Small intestine (tissue), 7 donors: ENCODE results near the gene SUFU. TPM values are rescaled to one million over a fixed set of nuclear protein-coding genes. Genes with fewer than 3 reads are reported as not detected.
A peak's percentile ranks its signal among the peaks of the same experiment; 100 is the strongest.

Experiments
- DNase-seq, 2 donors: peaks; one replicate each; pipeline versions ENCODE4 v3.0.0 to v3.0.0-alpha.2; 2013
- FAIRE-seq: peaks from 2 replicates; lab custom pipeline; 2012; peaks lifted over from hg19 to GRCh38; lab: Jason Lieb, UNC
- H3K27ac ChIP-seq, 3 donors: one replicate each; pipeline ENCODE4 v1.5.1; 2013; ENCODE audit warnings: low read length in 2 of 3, mild to moderate bottlenecking in 2 of 3, control low read depth in 1 of 3, inconsistent platforms in 1 of 3, low read depth in 1 of 3, moderate library complexity in 1 of 3
- H3K27me3 ChIP-seq, 3 donors: one replicate each; pipeline ENCODE4 v1.6.1; 2013; ENCODE audit warnings: low read length in 3 of 3, inconsistent platforms in 1 of 3; ENCODE audit not compliant: control insufficient read depth in 3 of 3, insufficient read depth in 3 of 3
- H3K36me3 ChIP-seq, 3 donors: one replicate each; pipeline ENCODE4 v1.6.1; 2013; ENCODE audit warnings: low read length in 3 of 3, inconsistent platforms in 1 of 3, low read depth in 1 of 3, mild to moderate bottlenecking in 1 of 3, moderate library complexity in 1 of 3; ENCODE audit not compliant: control insufficient read depth in 3 of 3, insufficient read depth in 2 of 3
- H3K4me1 ChIP-seq, 3 donors: one replicate each; pipeline ENCODE4 v1.6.1; 2013; ENCODE audit warnings: low read length in 2 of 3, inconsistent platforms in 1 of 3, low read depth in 1 of 3, mild to moderate bottlenecking in 1 of 3, moderate library complexity in 1 of 3; ENCODE audit not compliant: control insufficient read depth in 3 of 3, insufficient read depth in 2 of 3
- H3K4me3 ChIP-seq, 3 donors: one replicate each; pipeline ENCODE4 v1.5.1; 2013; ENCODE audit warnings: low read length in 3 of 3, control low read depth in 1 of 3, inconsistent platforms in 1 of 3, low read depth in 1 of 3, mild to moderate bottlenecking in 1 of 3, moderate library complexity in 1 of 3
- H3K9me3 ChIP-seq, 2 donors: one replicate each; pipeline ENCODE4 v1.6.1; 2013; ENCODE audit warnings: low read depth in 1 of 2, low read length in 1 of 2; ENCODE audit not compliant: control insufficient read depth in 2 of 2, insufficient read depth in 1 of 2
- WGBS, 3 donors: extraction: QIAGEN DNeasy Blood & Tissue Kit; methylation state at CpG; one replicate each; pipeline ENCODE4 v1.1.7; 2013; 5-methylcytosine and 5-hydroxymethylcytosine counted together
- polyA plus RNA-seq, 4 donors: library from polyadenylated mRNA; stranded (reverse) in 3 of 4; unstranded in 1 of 4; fragments of 200-250 nt in 3 of 4; fragments of 120-200 nt in 1 of 4; gene quantifications; one replicate each; pipeline versions ENCODE4 v1.2.1 to v1.2.3, GENCODE V29; 2013
- donor health status: healthy with polysubstance abuse.
- donor health status: control.
- donor health status: control.
- donor health status: Bipolar disorder and iron deficiency.
- donor health status: healthy.

SUFU gene
- polyA plus RNA-seq, 4 donors, result 2.2 to 15.0 (median 4.0) TPM

DNA sequence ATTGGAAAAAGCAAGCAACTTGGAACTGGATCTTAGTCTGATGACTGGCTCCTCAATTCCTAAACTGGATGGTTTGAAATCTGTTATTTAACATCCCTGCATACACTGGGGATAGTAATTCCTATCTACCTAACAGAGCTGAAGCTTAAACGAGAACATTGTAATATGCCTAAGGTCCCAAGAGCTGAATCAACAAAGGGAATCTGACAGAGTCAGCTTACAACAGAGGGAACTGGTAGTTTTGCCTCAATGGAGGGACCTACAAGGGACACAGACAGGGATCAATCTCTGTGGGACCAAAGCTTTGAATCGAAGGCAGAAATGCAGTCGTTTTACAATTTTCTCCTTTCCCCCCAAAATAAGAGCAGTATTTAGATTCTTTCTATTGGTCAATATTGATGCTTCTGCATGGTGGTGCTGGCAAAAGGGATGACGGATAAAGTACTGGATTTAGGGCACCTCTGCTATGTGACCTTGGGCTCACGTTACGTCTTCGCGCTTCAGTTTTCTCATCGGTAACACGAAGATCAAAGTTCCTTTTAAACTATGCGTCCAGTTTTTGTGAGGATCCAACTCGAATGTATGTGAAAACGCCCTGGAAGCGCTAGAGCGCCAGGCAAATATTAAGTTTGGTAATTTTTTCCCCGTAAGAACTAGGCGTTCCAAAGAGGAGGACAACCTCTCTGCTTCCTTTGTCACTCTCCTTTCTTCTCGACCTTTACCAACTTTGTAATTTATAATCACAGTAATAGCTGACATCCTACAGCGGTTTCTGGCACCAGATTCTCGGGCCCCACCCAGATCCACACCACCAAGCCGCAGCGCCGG, 2.4 kb upstream of the SUFU start:
- H3K36me3 ChIP-seq, result peaks cover 0 to 8% (median 0%) of the 10 kb centered on the region in 3 donors
- no peaks in the 10 kb centered on the region for H3K9me3 ChIP-seq
- peaks cover 0 to 26% (median 0%) of the 10 kb centered on the region in 3 donors for H3K4me1 ChIP-seq
- DNase-seq, result no peak
- peak overlapping the region; percentile 17 to 100 (median 57) for H3K4me3 ChIP-seq
- H3K27me3 ChIP-seq, result no peaks in the 10 kb centered on the region
- peak overlapping the region; percentile 57 to 73 (median 69) for H3K27ac ChIP-seq
- WGBS, 3 donors, result 1 to 2% (median 2%) methylated on average over 23 of the region's 23 CpGs
- no peak for FAIRE-seq

DNA sequence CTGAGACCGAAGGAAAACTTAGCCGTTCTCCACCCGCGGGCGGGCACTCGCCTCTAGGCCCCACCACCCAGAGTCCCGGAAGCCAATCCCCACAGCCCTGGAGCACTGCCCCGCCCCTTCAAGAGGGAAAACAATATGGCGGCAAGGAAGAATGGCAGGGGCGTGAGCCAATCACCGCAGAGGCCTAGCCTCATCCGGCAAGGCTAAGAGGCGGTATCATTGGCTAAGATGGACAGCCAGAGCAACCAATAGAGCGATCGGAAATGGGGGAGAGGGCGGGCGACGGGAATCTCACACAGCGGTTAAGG, 1.8 kb upstream of the SUFU start:
- peaks cover 0 to 29% (median 0%) of the 10 kb centered on the region in 3 donors for H3K4me1 ChIP-seq
- H3K36me3 ChIP-seq, result peaks cover 0 to 12% (median 0%) of the 10 kb centered on the region in 3 donors
- DNase-seq (peak; percentile 99 to 100), FAIRE-seq (peak; percentile 30)
- WGBS, 3 donors, result 0% methylated on average over 19 of the region's 19 CpGs
- no peaks in the 10 kb centered on the region for H3K27me3 ChIP-seq
- peak overlapping the region; percentile 73 to 100 (median 82) for H3K4me3 ChIP-seq
- peak overlapping the region; percentile 77 to 92 (median 92) for H3K27ac ChIP-seq
- H3K9me3 ChIP-seq, result no peaks in the 10 kb centered on the region

GRCh38 chr10:102502337-102503151, 1.2 kb upstream of the SUFU start, which contains the start of gene ACTR1A:
TSS of gene ACTR1A (minus strand) at chr10:102502712. CDS start at chr10:102502647, 65 bp downstream.
- peaks cover 0 to 12% (median 0%) of the 10 kb centered on the region in 3 donors for H3K36me3 ChIP-seq
- peak within 1 kb of the TSS; percentile 73 to 100 (median 82) for H3K4me3 ChIP-seq
- no peak for FAIRE-seq
- WGBS, 3 donors, result 0% methylated on average over 41 to 42 of the region's 42 CpGs
- DNase-seq, result peak; percentile 99 to 100
- peak within 1 kb of the TSS; percentile 77 to 92 (median 92) for H3K27ac ChIP-seq
- H3K27me3 ChIP-seq, result no peaks in the 10 kb centered on the region
- H3K4me1 ChIP-seq, result peaks cover 0 to 29% (median 0%) of the 10 kb centered on the region in 3 donors
- no peaks in the 10 kb centered on the region for H3K9me3 ChIP-seq

DNA sequence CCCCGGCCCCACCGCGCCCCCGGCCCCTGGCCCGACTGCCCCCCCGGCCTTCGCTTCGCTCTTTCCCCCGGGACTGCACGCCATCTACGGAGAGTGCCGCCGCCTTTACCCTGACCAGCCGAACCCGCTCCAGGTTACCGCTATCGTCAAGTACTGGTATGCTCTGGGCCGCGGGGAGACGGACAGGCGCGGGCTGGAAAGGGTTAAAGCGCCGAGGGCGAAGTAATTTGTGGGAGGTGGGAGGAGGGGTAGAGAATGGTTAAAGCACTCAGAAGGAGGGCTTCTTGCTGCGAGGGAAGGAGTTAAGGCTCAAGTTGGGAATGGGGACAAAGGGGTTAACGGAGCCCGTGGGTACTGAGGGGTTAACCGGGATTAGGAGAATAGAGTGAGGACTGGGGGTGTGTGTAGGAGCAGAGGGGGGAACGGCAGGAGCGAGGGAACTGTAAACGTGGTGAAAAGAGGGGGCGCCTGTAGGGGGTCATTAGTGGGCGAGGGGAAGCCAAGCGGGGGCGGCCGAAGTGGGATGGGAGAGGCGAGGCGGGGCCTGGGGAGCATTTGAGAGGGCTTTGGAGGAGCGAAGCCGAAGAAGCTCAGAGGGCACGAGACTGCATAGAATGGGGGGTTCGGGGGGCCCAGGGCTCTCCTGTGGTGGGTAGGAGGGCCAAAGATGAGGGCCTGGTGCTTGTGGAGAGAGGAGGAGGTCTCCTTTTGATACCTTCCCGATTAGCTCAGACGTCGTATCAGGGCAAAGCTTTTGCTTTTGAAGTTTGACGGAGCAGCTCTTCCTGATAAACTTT, 605 bp downstream of the SUFU start:
- 1% methylated on average over 43 to 47 of the region's 47 CpGs for WGBS, 3 donors
- peaks cover 0 to 29% (median 0%) of the 10 kb centered on the region in 3 donors for H3K4me1 ChIP-seq
- no peak for FAIRE-seq

DNA sequence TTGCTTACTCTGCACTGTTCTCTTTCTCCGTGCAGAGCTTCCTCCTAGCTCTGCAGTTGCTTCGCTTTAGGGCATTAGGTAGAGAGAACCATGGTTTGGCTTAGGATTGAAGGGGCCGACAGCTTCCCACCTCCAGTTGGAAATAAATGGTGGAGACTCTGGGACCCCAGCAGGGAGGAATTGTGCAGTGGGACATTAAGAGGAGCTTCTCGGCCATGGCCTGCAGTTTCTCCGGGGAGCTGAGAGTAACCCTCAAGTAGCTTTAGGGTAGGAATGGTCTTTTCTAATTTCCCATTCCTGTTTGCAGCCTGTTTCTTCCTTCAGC, 1.2 kb downstream of the SUFU start:
- Histone ChIP-seq H3K36me3 (peaks cover 2 to 31% (median 3%) of the 10 kb centered on the region in 3 donors), H3K4me3 (peak overlapping the region; percentile 84 to 99 (median 96)), H3K27me3 (no peaks in the 10 kb centered on the region), H3K27ac (peak overlapping the region; percentile 36 to 84 (median 75)), H3K4me1 (peaks cover 0 to 29% (median 0%) of the 10 kb centered on the region in 3 donors), H3K9me3 (no peaks in the 10 kb centered on the region)
- DNase-seq, result no peak
- FAIRE-seq, result no peak
- WGBS, 3 donors, result 18 to 25% (median 18%) methylated on average over 5 of the region's 5 CpGs

More for the DNA sequence above, 605 bp downstream of the SUFU start:
- Histone ChIP-seq H3K4me3 (peak overlapping the region; percentile 84 to 99 (median 96)), H3K27ac (peak overlapping the region; percentile 36 to 84 (median 75)), H3K36me3 (peaks cover 0 to 26% (median 3%) of the 10 kb centered on the region in 3 donors), H3K27me3 (no peaks in the 10 kb centered on the region), H3K9me3 (no peaks in the 10 kb centered on the region)
- DNase-seq, result peak; percentile 61 to 68

- no peaks in the 10 kb centered on the region for H3K27me3 ChIP-seq
- 83 to 93% (median 88%) methylated on average over 10 of the region's 10 CpGs for WGBS, 3 donors
- H3K4me1 ChIP-seq, result peaks cover 0 to 29% (median 0%) of the 10 kb centered on the region in 3 donors
- peaks cover 2 to 34% (median 3%) of the 10 kb centered on the region in 3 donors for H3K36me3 ChIP-seq
- H3K9me3 ChIP-seq, result no peaks in the 10 kb centered on the region
- H3K4me3 ChIP-seq, result peak overlapping the region in 2 of 3 donors; percentile 96 to 99
- FAIRE-seq, result no peak
- peak in 1 of 2 donors; percentile 12 for DNase-seq
- peak overlapping the region in 1 of 3 donors; percentile 15 for H3K27ac ChIP-seq
These were observed 1.8 kb downstream of the SUFU start for GRCh38 chr10:102505462-102506115.

GRCh38 chr10:102507521-102507920, 3.7 kb downstream of the SUFU start:
- H3K27ac ChIP-seq, result no peak overlapping the region
- H3K9me3 ChIP-seq, result no peaks in the 10 kb centered on the region
- H3K4me1 ChIP-seq, result peaks cover 0 to 21% (median 0%) of the 10 kb centered on the region in 3 donors
- H3K4me3 ChIP-seq, result no peak overlapping the region
- H3K27me3 ChIP-seq, result no peaks in the 10 kb centered on the region
- FAIRE-seq (no peak), DNase-seq (no peak)
- peaks cover 2 to 43% (median 3%) of the 10 kb centered on the region in 3 donors for H3K36me3 ChIP-seq
- WGBS, 3 donors, result 71 to 85% (median 77%) methylated on average over 3 of the region's 3 CpGs
